ENCODE data around the gene HAP1.
A peak's percentile ranks its signal among the peaks of the same experiment; 100 is the strongest.
"Not testable (repeated sequence)": the region's sequence is repeated elsewhere in the genome, so short reads cannot be mapped to it uniquely, and the experiment has no call there.

HAP1 gene

GRCh38 chr17:41681776-41682175 lies 52.7 kb downstream of the HAP1 start:
- DNase-seq (ENCODE audit: insufficient read length, low spot score) (no peak), FAIRE-seq (no peak)
- TF ChIP-seq CTCF (IDR thresholded peaks at IDR 0.05; ENCODE audit: insufficient read depth, missing control alignments) = no peak

GRCh38 chr17:41680426-41681040 lies 53.9 kb downstream of the HAP1 start:
- FAIRE-seq = no peak
- DNase-seq (ENCODE audit: insufficient read length, low spot score) = no peak
- TF ChIP-seq CTCF (IDR thresholded peaks at IDR 0.05; ENCODE audit: insufficient read depth, missing control alignments) = no peak

- FAIRE-seq = no peak
- TF ChIP-seq CTCF (IDR thresholded peaks at IDR 0.05; ENCODE audit: insufficient read depth, missing control alignments) = no peak
- DNase-seq (ENCODE audit: insufficient read length, low spot score) = no peak
Measured at GRCh38 chr17:41679740-41680425, 54.6 kb downstream of the HAP1 start.

- DNase-seq (ENCODE audit: insufficient read length, low spot score) = no peak
- FAIRE-seq = no peak
- TF ChIP-seq CTCF (IDR thresholded peaks at IDR 0.05; ENCODE audit: insufficient read depth, missing control alignments) = peak; percentile 11
Measured at GRCh38 chr17:41678907-41679739, 55.3 kb downstream of the HAP1 start.

GRCh38 chr17:41678411-41678906 lies 56.0 kb downstream of the HAP1 start:
- TF ChIP-seq CTCF (IDR thresholded peaks at IDR 0.05; ENCODE audit: insufficient read depth, missing control alignments) = no peak
- no peak for FAIRE-seq
- no peak for DNase-seq (ENCODE audit: insufficient read length, low spot score)

- TF ChIP-seq CTCF (IDR thresholded peaks at IDR 0.05; ENCODE audit: insufficient read depth, missing control alignments) = no peak
- DNase-seq (ENCODE audit: insufficient read length, low spot score) (no peak), FAIRE-seq (no peak)
Measured at GRCh38 chr17:41676058-41676419, 58.4 kb downstream of the HAP1 start.

GRCh38 chr17:41675157-41676057 lies 59.0 kb downstream of the HAP1 start:
- DNase-seq (ENCODE audit: insufficient read length, low spot score); FAIRE-seq: not testable (repeated sequence)

Measured in D721Med (cell line).